Measurements from ENCODE around the gene GNAQ.

DNA sequence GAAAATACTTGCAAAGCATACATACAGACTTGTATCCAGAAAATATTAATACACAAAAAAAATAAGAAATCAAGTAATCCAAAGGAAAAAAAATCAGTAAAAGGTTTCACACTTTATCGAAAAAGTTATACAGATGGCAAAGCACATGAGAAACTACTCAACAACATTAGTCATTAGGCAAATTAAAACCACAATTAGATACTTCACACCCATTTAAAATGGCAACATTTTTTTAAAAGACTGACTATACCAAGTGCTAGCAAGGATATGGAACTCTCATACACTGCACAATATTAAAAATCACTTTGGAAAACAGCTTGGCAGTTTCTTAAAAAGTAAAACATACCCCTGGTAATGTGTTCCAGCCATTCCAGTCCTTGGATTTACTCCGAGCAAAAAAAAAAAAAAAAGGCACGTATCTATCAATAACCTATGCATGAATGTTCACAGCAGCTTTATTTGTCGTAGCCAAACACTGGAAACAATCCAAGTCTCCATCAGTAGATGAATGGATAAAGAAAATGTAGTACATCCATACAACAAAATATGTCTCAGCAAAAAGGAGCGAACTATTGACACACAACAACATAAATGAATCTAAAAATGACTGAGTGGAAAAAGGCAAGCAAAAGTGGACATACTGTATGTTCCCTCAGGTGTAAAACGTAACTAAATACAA is 66.0 kb downstream of the GNAQ start:
- TF ChIP-seq, protein P1, sequence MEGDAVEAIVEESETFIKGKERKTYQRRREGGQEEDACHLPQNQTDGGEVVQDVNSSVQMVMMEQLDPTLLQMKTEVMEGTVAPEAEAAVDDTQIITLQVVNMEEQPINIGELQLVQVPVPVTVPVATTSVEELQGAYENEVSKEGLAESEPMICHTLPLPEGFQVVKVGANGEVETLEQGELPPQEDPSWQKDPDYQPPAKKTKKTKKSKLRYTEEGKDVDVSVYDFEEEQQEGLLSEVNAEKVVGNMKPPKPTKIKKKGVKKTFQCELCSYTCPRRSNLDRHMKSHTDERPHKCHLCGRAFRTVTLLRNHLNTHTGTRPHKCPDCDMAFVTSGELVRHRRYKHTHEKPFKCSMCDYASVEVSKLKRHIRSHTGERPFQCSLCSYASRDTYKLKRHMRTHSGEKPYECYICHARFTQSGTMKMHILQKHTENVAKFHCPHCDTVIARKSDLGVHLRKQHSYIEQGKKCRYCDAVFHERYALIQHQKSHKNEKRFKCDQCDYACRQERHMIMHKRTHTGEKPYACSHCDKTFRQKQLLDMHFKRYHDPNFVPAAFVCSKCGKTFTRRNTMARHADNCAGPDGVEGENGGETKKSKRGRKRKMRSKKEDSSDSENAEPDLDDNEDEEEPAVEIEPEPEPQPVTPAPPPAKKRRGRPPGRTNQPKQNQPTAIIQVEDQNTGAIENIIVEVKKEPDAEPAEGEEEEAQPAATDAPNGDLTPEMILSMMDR (IDR thresholded peaks at IDR 0.05): no peak
- no peak for TF ChIP-seq POLR2A (IDR thresholded peaks at IDR 0.05)
